Measurements from ENCODE around the gene AGRN.
A peak's percentile ranks its signal among the peaks of the same experiment; 100 is the strongest.
"Not testable (repeated sequence)": the region's sequence is repeated elsewhere in the genome, so short reads cannot be mapped to it uniquely, and the experiment has no call there.

Gene AGRN

GRCh38 chr1:1019122-1019999 lies 559 bp upstream of the AGRN start:
- peak; percentile 72 for DNase-seq

- DNase-seq: no peak
Measured at GRCh38 chr1:1020415-1021009, 592 bp downstream of the AGRN start.

GRCh38 chr1:1021010-1021919 lies 1.3 kb downstream of the AGRN start:
- peak; percentile 64 for DNase-seq

- DNase-seq: no peak
Measured at GRCh38 chr1:1021920-1022259, 2.0 kb downstream of the AGRN start.

GRCh38 chr1:1022302-1023009 lies 2.5 kb downstream of the AGRN start:
- DNase-seq: peak; percentile 45

- no peak for DNase-seq
Measured at GRCh38 chr1:1023700-1024099, 3.8 kb downstream of the AGRN start.

DNA sequence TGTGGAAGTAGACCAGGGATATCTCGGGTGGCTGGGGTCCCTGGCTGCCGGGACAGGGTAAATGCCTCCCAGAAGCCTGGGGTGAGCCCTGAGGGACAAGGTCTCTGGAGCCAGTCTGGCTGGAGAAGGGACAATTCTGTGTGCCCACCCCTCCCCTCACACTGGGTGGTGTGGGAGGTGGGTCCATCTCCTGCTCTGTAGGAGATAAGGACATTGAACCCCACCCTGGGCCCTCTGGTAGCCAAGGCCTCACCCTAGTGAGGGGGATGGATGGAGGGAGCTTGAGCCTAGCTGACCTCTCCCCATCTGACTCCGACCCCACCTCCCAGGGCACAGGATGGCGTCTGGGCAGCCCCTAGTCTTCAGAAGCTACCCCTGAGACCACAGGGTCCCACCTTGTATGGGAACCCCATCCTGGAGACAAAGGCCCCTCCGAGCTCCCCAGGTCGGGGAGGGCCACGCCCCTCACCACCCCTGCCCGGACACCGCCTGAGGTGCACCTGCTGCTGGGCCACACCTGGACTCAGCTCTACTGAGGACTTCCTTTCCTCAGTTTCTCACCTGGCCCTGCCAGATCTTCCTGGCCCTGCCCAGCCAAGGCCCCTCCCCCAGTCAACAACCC lies 4.3 kb downstream of the AGRN start:
- DNase-seq: no peak

DNA sequence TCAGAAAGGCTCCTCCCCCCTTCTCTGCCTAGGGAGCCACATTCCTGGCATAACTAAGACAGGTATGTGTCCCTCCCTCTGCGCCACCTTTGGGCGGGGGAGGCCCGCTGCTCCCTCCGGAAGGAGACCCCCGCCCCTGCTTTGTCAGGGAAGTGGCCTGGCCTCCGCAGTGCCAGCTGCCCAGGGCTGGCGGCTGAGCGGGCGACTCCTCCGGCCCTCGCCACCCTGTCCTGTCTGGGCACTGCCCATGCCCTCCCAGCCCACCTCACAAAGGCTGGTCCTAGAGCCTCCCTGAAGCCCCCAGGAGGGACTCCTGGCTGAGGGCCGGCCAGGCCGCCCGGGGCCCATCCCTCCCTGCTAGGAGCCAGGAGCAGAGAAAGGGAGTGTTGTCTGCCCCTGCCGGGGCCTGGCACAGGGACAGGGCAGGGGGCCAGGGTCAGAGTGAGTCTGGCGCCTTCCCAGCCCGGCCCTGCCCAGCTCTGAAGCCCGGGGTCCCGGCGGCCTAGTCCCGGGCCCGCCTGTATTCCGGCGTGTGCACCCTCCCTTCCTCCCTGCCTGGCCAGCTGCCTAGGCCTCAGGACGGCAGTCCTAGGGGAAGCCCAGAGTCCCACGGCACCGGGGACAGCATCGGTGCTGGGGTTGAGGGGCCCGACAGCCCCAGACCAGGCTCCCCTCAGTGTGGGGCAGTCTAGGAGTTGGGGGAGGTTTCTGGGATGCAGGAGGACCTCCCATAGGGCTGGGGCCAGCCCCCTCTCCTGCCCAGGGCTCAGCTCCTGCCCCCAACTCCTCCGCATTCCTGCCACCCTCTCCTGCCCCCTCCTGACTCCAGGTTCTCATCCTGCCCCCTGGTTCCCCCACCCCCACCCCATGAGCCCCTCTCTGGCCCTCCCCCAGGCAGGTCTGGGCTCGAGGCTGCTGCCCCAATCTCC lies 5.1 kb downstream of the AGRN start:
- DNase-seq: peak; percentile 59

DNA sequence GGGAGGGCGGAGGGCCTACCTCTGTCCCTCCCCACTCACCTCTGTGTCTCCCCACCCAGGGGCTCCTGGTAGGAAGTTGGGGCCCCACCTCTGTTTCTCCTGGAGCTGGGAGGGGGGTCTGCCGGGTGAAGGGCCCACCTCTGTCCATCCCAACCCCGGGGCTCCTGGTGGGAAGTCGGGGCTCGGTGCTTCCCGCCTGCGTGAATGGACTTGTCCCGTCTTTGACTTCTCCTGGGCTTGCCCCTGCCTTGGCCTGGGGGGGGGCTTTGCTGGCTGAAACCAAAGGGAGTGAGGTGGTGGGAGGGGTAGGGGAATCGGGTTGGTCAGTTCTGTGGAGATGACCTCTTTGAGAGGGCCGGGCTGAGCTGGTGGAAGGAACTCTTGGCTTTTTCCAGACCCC lies 5.8 kb downstream of the AGRN start:
- DNase-seq: no peak

- DNase-seq: peak; percentile 56
Measured at GRCh38 chr1:1026599-1027413, 6.9 kb downstream of the AGRN start.

- no peak for DNase-seq
Measured at GRCh38 chr1:1027791-1028190, 7.9 kb downstream of the AGRN start.

DNA sequence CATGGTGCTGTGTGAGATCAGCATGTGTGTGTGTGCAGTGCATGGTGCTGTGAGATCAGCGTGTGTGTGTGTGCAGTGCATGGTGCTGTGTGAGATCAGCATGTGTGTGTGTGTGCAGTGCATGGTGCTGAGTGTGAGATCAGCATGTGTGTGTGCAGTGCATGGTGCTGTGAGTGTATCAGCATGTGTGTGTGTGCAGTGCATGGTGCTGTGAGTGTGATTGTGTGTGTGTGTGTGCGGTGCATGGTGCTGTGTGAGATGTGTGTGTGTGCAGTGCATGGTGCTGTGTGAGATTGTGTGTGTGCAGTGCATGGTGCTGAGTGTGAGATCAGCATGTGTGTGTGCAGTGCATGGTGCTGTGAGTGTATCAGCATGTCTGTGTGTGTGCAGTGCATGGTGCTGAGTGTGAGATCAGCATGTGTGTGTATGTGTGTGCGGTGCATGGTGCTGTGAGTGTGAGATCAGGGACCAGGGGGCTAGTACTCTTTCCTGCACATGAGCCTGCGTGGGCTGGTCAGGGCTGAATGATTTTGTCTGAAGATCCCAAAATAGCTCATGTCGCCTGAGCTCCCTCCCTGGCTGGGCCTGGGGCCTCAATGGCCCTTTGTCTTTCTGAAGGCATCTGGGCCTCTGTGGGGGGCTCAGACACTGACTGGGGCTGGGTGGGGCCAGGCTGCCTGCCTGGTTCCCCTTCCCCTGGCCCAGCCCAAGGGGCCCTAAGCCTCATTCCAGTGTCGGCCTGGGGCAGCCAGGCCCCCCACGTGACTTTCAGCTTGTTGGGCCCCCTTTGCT lies 11.1 kb downstream of the AGRN start:
- not testable (repeated sequence) for DNase-seq

DNA sequence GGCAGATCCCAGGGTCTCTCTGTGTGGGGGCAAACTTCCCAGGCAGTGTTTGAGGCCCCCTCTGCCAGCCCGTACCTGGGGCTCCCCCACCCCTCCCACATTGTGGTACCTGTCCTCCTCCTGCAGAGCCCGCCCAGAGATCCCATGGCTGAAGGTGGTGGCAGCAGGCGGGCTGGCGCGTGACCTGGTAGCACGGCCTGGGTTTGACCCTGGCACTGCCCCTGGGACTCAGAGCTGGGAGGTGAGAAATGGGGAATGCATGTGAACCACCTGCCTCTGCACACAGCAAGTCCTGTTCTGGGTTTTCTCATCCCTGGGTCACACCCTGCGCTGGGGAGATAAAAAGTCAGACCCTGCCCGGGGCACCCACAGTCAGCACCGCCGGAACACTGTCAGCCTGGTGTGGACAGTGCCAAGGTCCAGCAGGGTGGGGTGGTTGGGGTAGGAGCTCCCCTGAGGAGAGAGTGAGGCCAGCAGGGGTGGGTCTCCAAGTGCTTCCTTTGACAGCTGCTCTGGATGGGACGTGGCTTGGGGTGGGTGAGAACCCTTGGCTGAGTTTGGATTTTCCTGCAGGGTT lies 11.8 kb downstream of the AGRN start:
- DNase-seq: no peak

DNA sequence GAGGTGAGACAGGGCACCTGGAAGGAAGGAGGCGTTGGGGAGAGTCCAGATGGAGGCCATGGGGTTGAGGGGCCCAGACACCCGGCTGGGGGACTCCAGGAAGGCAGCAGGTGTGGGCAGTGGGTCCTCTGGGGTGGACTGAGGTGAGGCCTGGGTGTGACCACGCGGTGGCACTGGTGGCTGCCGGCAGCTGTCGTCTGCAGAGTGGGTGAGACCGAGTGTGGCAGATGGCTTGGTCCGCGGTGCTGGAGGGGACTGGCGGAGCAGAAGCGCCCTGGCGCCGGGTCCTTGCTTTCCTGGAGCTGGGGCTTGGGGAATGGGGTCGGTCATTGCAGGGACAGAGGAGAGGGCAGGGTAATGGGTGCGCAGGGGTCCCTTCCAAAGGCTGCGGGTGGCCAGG lies 12.5 kb downstream of the AGRN start:
- DNase-seq: no peak

DNA sequence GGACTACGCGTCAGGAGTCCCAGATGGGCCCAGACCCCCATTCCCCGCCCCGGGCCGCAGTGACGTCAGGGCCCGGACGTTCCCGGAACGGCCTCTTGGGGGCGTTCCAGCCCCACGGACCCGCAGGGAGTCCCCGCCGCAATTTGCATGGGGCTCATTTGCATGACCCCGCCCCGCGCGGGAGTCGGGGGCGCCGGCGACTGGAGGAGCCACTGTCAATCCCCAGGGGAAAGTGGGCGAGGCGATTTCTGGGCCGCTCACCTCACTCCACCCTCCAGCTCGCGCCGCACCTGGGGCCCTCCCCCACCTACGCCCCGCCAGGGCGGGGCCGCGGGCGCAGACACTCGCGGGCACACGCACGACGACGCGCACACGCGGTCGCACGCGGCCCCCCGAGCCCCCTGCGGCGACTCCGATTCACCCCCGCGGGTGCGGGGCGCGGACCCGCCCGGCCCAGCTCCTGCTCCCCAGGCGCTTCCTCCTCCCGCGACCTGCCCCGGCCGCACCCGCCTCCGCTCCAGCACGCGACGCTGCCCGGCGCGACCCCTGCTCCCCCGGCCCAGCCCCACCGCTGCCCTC lies 13.2 kb downstream of the AGRN start:
- DNase-seq: peak; percentile 83

DNA sequence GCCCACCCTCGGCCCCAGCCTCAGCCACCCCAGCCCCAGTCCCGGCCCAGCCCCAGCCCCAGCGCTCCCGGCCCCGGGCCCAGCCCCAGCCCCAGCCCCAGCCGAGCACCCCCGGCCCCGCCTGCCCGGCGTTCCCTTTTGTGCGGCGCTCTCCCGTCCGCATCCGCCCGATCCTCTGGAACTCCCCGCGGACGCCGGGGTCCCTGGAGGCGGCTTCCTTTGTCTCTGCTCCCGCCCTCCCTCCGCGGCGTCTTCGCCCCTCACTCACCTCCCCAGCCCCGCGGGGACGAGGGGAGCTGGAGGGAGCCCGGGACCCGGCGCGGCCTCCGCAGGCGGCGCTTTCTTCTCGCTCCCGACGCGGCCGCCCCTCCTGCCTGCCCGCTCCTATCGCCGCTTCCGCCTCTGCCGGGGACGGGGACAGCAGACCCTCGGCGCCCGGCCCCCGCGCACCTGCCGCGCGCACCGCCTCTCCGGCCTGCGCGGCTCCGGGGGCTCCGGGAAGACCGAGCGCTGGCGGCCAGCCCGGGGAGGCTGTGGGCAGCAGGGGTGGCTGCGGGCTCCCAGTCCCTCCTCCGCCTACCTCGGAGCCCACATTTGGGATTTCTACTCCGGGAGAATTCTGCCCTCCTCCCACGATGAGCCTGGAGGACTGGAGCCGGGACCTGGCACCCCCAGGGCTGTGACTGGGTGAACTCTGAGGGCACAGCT lies 14.0 kb downstream of the AGRN start:
- peak; percentile 71 for DNase-seq

- DNase-seq: peak; percentile 65
Measured at GRCh38 chr1:1034439-1034781, 14.5 kb downstream of the AGRN start.
